Fibroblast of lung (primary cell): ENCODE results near the gene PTGS1. TPM values are rescaled to one million over a fixed set of nuclear protein-coding genes. Genes with fewer than 3 reads are reported as not detected.

ENCODE experiments used
- DNase-seq, 2 donors: peaks; one replicate each; pipeline versions ENCODE4 v3.0.0 to v3.0.0-alpha.2; 2010; ENCODE audit warnings: low read depth in 2 of 2
- H2AFZ ChIP-seq: 2 replicates; pipeline ENCODE4 v1.5.1; 2012; ENCODE audit warnings: low read length, control low read depth, inconsistent platforms
- H3K27ac ChIP-seq: 2 replicates; pipeline ENCODE4 v1.5.1; 2011; ENCODE audit warnings: low read length, control low read depth; ENCODE audit not compliant: insufficient read depth
- H3K27me3 ChIP-seq: 2 replicates; pipeline ENCODE4 v1.5.1; 2011; ENCODE audit warnings: mild to moderate bottlenecking, low read length; ENCODE audit not compliant: control insufficient read depth, insufficient read depth
- H3K36me3 ChIP-seq: 2 replicates; pipeline ENCODE4 v1.5.1; 2011; ENCODE audit warnings: low read length; ENCODE audit not compliant: control insufficient read depth, insufficient read depth
- H3K4me1 ChIP-seq: 2 replicates; pipeline ENCODE4 v1.5.1; 2011; ENCODE audit warnings: low read length; ENCODE audit not compliant: control insufficient read depth, insufficient read depth; ENCODE audit errors: extremely low read depth
- H3K4me2 ChIP-seq: 2 replicates; pipeline ENCODE4 v1.5.1; 2011; ENCODE audit warnings: low read length, control low read depth; ENCODE audit not compliant: insufficient read depth; ENCODE audit errors: extremely low read depth
- H3K4me3 ChIP-seq, 4 experiments: fragments of 200-600 bp in 1 of 4; sonication (generic) in 1 of 4; replicated peaks in 1 of 4; 2 replicates each; pipeline ENCODE4 v1.5.1; 2011 to 2016; ENCODE audit warnings: low read length in 4 of 4, low read depth in 3 of 4, mild to moderate bottlenecking in 3 of 4, control low read depth in 2 of 4, inconsistent platforms in 1 of 4, mixed read lengths in 1 of 4; ENCODE audit not compliant: insufficient read depth in 1 of 4; ENCODE audit errors: control extremely low read depth in 1 of 4
- H3K79me2 ChIP-seq: 2 replicates; pipeline ENCODE4 v1.5.1; 2012; ENCODE audit warnings: mild to moderate bottlenecking, low read length, inconsistent platforms; ENCODE audit not compliant: control insufficient read depth, insufficient read depth
- H3K9ac ChIP-seq: 2 replicates; pipeline ENCODE4 v1.5.1; 2011; ENCODE audit warnings: mild to moderate bottlenecking, low read length, control low read depth; ENCODE audit not compliant: insufficient read depth
- H3K9me3 ChIP-seq: 2 replicates; pipeline ENCODE4 v1.5.1; 2012; ENCODE audit warnings: low read depth, low read length; ENCODE audit not compliant: control insufficient read depth, insufficient read depth
- H4K20me1 ChIP-seq: 2 replicates; pipeline ENCODE4 v1.5.1; 2011; ENCODE audit warnings: low read length; ENCODE audit not compliant: control insufficient read depth, insufficient read depth; ENCODE audit errors: extremely low read depth
- CTCF ChIP-seq, 2 donors: IDR thresholded peaks in 1 of 2; conservative IDR thresholded peaks in 1 of 2; 1 replicate in 1 of 2; 2 replicates in 1 of 2; pipeline ENCODE4 v1.5.1; 2011 to 2012; ENCODE audit warnings: low read length in 2 of 2, control low read depth in 1 of 2, inconsistent platforms in 1 of 2, low read depth in 1 of 2, mild to moderate bottlenecking in 1 of 2
- EZH2 ChIP-seq: IDR thresholded peaks from 2 replicates; pipeline ENCODE4 v1.5.1; 2012; ENCODE audit warnings: low read length, control low read depth, mild to moderate bottlenecking; ENCODE audit errors: missing control alignments
- polyA plus RNA-seq, 2 donors: library from polyadenylated mRNA; depleted of rRNA in 1 of 2; stranded (reverse) in 1 of 2; unstranded in 1 of 2; fragments of >200 nt; gene quantifications; 2 replicates each; pipeline ENCODE4 v1.2.1, GENCODE V29; 2011 to 2012; ENCODE audit warnings: missing spikeins in 1 of 2
- total RNA-seq: library from RNA; depleted of rRNA; stranded (reverse); fragments of >200 nt; gene quantifications from 2 replicates; pipeline ENCODE4 v1.2.1, GENCODE V29; 2014

The PTGS1 gene
- total and polyA plus RNA-seq, 2 donors (not counting 1 experiment from before 2014, with no cell fraction given), result 13.4 to 86.5 TPM

GRCh38 chr9:122333169-122333808, 37.5 kb upstream of the PTGS1 start:
- Histone ChIP-seq H3K27me3 (peaks cover 6% of the 10 kb centered on the region), H3K36me3 (no peaks in the 10 kb centered on the region), H3K9me3 (no peaks in the 10 kb centered on the region), H3K4me3 (no peak overlapping the region), H2AFZ (no peak overlapping the region), H4K20me1 (no peaks in the 10 kb centered on the region), H3K9ac (no peak overlapping the region), H3K4me1 (no peaks in the 10 kb centered on the region), H3K79me2 (no peaks in the 10 kb centered on the region), H3K4me2 (no peak overlapping the region), H3K27ac (no peak overlapping the region)
- TF ChIP-seq CTCF (conservative IDR thresholded peaks at IDR 0.05 in 1 of 2, IDR thresholded peaks at IDR 0.05 in 1 of 2; ENCODE audit: low read depth in 1 of 2, low read length in 2 of 2) (no peak), EZH2 (no peak)
- DNase-seq, result no peak

- DNase-seq, result peak in 1 of 2 donors; percentile 51
- Histone ChIP-seq H3K9ac (no peak overlapping the region), H4K20me1 (no peaks in the 10 kb centered on the region), H3K27ac (no peak overlapping the region), H3K9me3 (no peaks in the 10 kb centered on the region), H2AFZ (no peak overlapping the region), H3K4me1 (no peaks in the 10 kb centered on the region), H3K4me2 (no peak overlapping the region), H3K79me2 (no peaks in the 10 kb centered on the region), H3K27me3 (peaks cover 14% of the 10 kb centered on the region), H3K36me3 (no peaks in the 10 kb centered on the region), H3K4me3 (no peak overlapping the region)
- TF ChIP-seq EZH2, result no peak
- no peak for TF ChIP-seq CTCF (conservative IDR thresholded peaks at IDR 0.05 in 1 of 2, IDR thresholded peaks at IDR 0.05 in 1 of 2; ENCODE audit: low read depth in 1 of 2, low read length in 2 of 2)
These were observed 35.9 kb upstream of the PTGS1 start for GRCh38 chr9:122334916-122335315.

GRCh38 chr9:122336189-122336588, 34.6 kb upstream of the PTGS1 start:
- Histone ChIP-seq H3K4me2 (no peak overlapping the region), H3K36me3 (no peaks in the 10 kb centered on the region), H4K20me1 (no peaks in the 10 kb centered on the region), H3K79me2 (no peaks in the 10 kb centered on the region), H3K9ac (no peak overlapping the region), H3K9me3 (no peaks in the 10 kb centered on the region), H3K4me1 (no peaks in the 10 kb centered on the region), H3K4me3 (no peak overlapping the region), H2AFZ (no peak overlapping the region), H3K27me3 (peaks cover 14% of the 10 kb centered on the region), H3K27ac (no peak overlapping the region)
- TF ChIP-seq CTCF (conservative IDR thresholded peaks at IDR 0.05 in 1 of 2, IDR thresholded peaks at IDR 0.05 in 1 of 2; ENCODE audit: low read depth in 1 of 2, low read length in 2 of 2), result no peak
- TF ChIP-seq EZH2, result no peak
- DNase-seq, result no peak
